MG63 (cell line): ENCODE results near the gene GPR142. TPM values are rescaled to one million over a fixed set of nuclear protein-coding genes. Genes with fewer than 3 reads are reported as not detected.

Experiments
- DNase-seq: peaks from one replicate; pipeline ENCODE4 v3.0.0-alpha.2; 2020
- H3K27me3 ChIP-seq: fragments of 250-450 bp; sonication (Bioruptor Pico); 2 replicates; pipeline ENCODE4 v1.5.1; 2020; ENCODE audit warnings: mild to moderate bottlenecking, moderate library complexity
- H3K36me3 ChIP-seq: fragments of 250-450 bp; sonication (Bioruptor Pico); 2 replicates; pipeline ENCODE4 v1.5.1; 2020; ENCODE audit warnings: mild to moderate bottlenecking, moderate library complexity
- H3K4me3 ChIP-seq: fragments of 250-450 bp; sonication (Bioruptor Pico); 2 replicates; pipeline ENCODE4 v1.5.1; 2020; ENCODE audit warnings: mild to moderate bottlenecking, moderate library complexity
- H3K9me3 ChIP-seq: fragments of 250-450 bp; sonication (Bioruptor Pico); 2 replicates; pipeline ENCODE4 v1.5.1; 2020; ENCODE audit warnings: mild to moderate bottlenecking, moderate library complexity
- total RNA-seq: library from RNA; depleted of rRNA; stranded (reverse); fragments of >200 nt; shearing (Covaris generic); gene quantifications from 2 replicates; pipeline ENCODE4 v1.2.3, GENCODE V29; 2014; ENCODE audit warnings: low replicate concordance

GPR142 gene
- total RNA-seq, 1 experiment from 2014 or later = not detected

DNA sequence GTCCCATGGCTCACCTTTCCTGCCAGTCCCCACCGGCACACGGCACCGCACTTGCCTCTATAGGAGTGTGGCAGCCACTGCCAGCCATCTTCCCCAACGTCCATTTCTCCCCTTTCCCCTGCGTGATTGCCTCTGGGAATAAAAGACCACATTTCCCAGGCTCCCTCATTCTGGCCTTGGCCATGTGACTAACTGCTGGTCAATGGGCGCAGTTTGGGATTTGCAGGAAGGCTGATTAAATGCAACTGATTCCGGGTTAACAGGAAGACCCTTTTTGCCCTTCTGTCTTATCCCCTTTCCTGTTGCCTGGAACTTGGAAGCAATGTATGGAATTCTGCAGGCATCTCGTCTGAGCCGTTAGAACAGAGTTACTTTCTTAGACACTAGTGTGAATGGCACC, 8.6 kb upstream of the GPR142 start:
- H3K9me3 ChIP-seq = no peaks in the 10 kb centered on the region
- H3K4me3 ChIP-seq = no peak overlapping the region
- DNase-seq = no peak
- H3K36me3 ChIP-seq = no peaks in the 10 kb centered on the region
- no peaks in the 10 kb centered on the region for H3K27me3 ChIP-seq

DNA sequence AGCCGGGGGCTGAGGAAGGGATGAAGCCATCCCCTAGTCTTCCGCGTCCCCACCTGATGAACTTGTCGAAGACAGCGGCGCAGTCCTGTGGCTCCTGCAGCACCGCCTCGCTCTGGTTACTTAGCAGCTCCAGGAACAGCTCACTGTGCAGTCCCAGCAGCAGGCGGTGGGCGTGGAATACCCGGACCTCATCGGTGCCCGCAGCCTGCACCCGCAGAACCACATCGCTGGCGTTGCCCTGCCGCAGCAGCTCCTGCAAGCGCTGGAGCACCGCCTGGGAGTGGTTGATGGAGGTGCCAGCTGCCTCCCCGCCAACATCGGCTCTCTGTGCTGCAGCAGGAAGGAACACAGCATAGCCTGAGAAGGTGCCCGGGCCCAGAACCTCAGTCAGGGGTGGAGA, 7.4 kb upstream of the GPR142 start:
- Histone ChIP-seq H3K4me3 (no peak overlapping the region), H3K27me3 (no peaks in the 10 kb centered on the region), H3K36me3 (no peaks in the 10 kb centered on the region), H3K9me3 (no peaks in the 10 kb centered on the region)
- no peak for DNase-seq

DNA sequence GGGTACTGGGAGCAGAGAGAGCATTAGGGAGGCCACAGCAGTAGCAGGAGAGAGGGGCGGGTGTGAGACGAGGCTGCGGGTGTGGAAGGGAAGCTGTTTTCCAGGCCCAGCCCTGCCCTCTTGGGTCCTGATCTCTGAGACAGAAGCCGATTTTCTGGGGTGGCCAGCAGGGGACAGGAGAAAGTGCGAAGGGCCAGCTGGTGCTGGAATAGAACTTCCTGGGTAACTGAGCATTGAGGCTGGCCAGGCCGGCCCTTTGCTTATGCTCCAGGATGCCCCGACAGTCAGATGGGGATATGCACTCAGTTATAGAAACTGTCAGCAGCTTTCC, 6.4 kb upstream of the GPR142 start:
- no peaks in the 10 kb centered on the region for H3K36me3 ChIP-seq
- no peak for DNase-seq
- no peak overlapping the region for H3K4me3 ChIP-seq
- no peaks in the 10 kb centered on the region for H3K27me3 ChIP-seq
- no peaks in the 10 kb centered on the region for H3K9me3 ChIP-seq

DNA sequence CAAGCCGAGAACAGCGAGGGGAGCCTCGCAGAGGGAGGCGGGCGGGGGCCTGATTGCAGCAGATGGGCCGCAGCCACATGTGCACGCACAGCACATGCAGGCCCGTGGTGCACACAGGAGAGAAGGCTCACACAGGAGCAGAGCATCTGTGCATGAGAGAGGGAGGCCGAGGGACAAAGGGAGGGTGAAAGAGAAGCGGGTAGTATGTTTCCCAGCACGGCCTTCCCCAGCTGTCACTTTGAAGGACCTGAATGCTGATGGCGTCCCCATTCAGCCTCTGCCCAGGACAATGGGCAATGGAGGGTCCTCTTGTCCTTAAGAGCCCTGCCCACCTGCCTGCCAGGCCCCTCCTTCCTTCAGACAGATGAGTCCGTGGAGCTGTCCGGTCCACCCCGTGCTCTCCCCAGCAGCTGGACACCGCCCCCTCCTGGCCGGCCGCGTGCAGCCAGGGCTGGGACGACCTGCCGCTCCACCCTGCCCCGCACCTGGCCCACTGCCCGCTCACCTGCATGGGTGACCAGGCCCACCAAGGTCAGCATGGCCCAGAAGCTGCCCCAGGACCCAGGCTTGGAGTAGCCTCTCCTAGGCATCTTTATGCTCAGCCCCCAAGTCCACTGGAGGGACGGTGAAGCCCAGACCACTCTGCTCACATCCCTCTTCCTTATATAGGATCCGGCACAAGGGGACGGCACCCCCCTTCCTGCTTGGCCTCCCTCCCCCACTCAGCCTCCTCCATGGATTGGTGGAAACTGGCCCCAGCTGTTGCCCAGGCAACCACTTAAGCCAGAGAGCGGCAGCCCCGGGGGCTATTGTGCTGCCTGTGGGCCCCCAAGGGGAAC, 5.9 kb upstream of the GPR142 start, which contains the start of gene BTBD17:
BTBD17 (minus strand) TSS at position 639 of the 839 bp plus-strand sequence; CDS start at position 590, 49 bp downstream.
- no peak for DNase-seq
- no peaks in the 10 kb centered on the region for H3K36me3 ChIP-seq
- no peaks in the 10 kb centered on the region for H3K9me3 ChIP-seq
- no peak within 1 kb of the TSS for H3K4me3 ChIP-seq
- H3K27me3 ChIP-seq = no peaks in the 10 kb centered on the region

DNA sequence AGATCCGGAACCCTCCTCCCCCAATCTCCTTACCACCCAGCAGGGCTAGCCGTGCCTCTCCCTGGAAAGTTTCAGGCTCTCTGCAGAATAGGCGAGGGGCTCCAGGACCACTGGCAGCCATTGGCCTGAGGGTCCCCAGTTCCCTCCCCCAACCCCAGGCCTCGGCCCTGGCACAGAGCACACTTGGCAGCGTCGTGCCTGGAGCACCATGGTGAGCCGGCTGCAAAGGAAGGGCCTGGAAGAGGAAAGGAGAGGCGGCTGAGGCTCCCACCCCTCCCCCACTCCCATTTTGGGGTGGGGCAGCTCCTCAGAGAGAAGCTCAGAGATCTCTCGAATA, 5.3 kb upstream of the GPR142 start:
- H3K36me3 ChIP-seq = no peaks in the 10 kb centered on the region
- H3K9me3 ChIP-seq = no peaks in the 10 kb centered on the region
- DNase-seq = no peak
- no peak overlapping the region for H3K4me3 ChIP-seq
- no peaks in the 10 kb centered on the region for H3K27me3 ChIP-seq

DNA sequence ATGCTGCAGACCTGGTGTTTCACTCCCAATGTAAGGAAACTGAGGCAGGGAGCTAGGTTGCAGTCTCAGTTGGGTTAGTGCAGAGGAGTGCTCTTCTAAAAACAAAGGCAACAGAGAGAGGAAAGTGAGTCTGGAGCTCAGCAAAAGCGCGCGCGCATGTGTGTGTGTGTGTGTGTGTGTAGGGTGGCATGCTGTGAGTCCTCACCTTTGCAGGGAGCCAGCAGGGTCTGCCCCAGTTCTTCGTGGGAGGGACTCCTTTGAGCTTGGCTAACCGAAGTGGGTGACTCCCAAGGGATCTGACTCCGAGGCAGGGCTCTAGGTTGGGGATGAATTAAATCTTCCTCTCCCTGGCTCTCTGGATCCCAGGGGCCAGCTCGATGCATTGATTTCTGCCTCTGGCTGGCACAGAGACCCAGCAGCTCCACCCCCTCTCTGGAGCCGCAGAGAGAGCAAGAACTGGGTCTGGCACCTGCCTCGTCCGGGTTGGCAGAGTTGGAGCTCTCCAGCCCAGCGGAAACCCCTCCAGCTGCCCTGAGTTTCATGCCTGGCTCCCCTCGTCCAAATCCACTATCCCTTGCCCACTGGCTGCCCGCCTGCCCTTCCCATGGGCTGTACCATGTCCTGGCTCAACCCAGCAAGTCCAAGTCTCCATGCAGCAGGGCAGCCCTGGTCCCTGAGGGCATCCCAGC, 4.4 kb upstream of the GPR142 start:
- Histone ChIP-seq H3K9me3 (no peaks in the 10 kb centered on the region), H3K36me3 (no peaks in the 10 kb centered on the region), H3K27me3 (no peaks in the 10 kb centered on the region), H3K4me3 (no peak overlapping the region)
- DNase-seq = peak; percentile 27

DNA sequence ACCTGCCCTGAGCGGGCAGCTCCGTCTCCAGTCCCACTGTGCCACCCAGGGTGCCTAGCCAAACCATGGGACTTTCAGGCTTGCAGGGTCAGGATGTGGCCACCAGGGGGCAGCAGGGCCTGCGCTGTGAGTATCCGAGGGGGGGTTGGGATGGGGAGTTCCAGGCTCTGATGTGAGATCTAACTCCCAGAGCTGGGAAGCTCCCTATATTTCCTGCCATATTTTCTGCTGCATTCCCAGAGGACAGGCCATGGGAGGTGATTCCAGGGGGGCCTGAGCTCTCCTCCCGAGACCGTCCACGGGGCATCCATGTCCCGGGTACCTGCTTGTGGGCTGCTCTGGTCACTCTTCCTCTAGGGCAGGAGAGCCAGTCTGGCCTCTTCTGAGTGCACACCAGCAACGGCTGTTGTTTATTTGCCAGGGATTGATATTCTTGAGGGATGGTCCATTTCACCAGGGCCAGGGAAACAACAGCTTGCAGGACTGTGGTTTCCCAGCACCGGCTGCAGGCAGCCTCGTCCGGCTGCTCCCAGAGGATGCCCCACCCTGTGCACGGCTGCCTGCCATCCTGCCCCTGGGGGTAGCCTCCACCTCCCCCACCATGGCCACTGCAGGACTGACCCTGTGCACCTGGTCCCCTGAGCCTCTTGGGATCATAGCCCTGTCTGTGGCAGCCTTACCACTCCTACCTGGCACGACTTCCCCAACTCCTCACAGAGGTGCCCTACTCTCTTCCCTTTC, 1.2 kb downstream of the GPR142 start:
- no peaks in the 10 kb centered on the region for H3K36me3 ChIP-seq
- H3K27me3 ChIP-seq = no peaks in the 10 kb centered on the region
- peak; percentile 63 for DNase-seq
- no peaks in the 10 kb centered on the region for H3K9me3 ChIP-seq
- no peak overlapping the region for H3K4me3 ChIP-seq

DNA sequence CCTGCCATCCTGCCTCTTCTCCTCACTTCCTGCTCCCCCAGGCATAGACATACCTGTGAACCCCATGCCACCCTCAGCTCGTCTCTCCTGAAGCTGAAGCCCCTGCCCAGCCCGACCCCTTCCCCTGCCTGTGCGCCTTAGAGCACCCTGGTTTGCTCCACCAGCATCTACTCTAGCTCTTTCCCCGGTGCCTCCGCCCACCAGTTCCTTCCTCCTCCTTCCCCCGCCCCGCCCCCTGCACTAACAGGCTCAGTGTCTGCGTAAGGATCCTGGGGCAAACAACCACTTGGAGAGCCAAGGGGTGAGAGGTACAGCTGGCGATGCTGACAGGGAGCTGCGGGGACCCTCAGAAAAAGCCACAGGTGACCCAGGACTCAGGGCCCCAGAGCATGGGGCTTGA, 1.9 kb downstream of the GPR142 start:
- Histone ChIP-seq H3K27me3 (no peaks in the 10 kb centered on the region), H3K4me3 (no peak overlapping the region), H3K9me3 (no peaks in the 10 kb centered on the region), H3K36me3 (no peaks in the 10 kb centered on the region)
- no peak for DNase-seq

DNA sequence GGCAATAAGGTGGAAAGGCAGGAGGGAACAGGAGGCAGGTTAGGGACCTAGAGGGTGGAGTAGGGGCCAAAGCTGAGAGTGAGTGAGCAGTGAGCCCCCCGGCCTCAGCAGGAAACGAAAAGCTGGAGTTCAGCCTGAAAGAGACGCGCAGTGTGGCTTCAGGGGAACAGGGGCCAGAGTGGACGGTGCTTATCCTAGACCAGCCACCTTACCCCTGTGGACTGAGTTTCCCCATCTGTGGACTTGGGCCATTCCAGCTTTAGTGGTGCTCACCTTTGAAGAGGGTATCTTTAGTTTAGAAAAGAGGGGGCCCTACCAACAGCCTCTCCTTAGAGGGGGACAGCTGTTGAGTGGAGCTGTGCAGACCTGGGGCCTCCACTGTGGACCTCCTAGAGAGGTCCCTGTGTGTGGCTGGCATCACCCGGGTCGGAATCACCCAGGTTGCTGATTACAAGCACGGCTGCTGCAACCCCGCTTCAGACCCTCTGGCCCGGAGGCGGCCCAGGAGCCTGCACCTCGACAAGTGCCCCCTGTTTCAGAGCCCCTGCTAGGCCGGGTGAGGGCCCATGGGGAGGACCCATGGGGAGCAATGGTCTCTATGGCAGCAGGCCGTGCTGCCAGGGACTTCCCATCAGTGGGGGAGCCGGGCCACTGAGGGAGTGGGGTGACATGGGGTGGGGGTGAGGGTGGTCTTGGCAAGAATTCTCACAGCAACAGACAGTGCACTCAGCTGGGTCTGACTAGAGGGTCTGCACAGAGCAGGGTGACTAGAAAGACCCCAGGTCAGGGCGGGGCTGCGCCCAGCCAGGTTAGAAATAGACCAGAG, 2.6 kb downstream of the GPR142 start:
- H3K27me3 ChIP-seq = no peaks in the 10 kb centered on the region
- no peak overlapping the region for H3K4me3 ChIP-seq
- no peaks in the 10 kb centered on the region for H3K9me3 ChIP-seq
- H3K36me3 ChIP-seq = no peaks in the 10 kb centered on the region
- DNase-seq = no peak

DNA sequence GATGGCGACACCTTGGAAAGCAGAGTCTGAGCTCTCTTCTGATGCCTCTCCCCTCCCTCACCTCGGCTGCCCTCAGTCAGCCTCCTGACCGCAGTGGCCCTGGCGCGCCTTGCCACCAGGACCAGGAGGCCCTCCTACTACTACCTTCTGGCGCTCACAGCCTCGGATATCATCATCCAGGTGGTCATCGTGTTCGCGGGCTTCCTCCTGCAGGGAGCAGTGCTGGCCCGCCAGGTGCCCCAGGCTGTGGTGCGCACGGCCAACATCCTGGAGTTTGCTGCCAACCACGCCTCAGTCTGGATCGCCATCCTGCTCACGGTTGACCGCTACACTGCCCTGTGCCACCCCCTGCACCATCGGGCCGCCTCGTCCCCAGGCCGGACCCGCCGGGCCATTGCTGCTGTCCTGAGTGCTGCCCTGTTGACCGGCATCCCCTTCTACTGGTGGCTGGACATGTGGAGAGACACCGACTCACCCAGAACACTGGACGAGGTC, 4.4 kb downstream of the GPR142 start:
- DNase-seq = no peak
- H3K4me3 ChIP-seq = no peak overlapping the region
- no peaks in the 10 kb centered on the region for H3K27me3 ChIP-seq
- no peaks in the 10 kb centered on the region for H3K36me3 ChIP-seq
- no peaks in the 10 kb centered on the region for H3K9me3 ChIP-seq

DNA sequence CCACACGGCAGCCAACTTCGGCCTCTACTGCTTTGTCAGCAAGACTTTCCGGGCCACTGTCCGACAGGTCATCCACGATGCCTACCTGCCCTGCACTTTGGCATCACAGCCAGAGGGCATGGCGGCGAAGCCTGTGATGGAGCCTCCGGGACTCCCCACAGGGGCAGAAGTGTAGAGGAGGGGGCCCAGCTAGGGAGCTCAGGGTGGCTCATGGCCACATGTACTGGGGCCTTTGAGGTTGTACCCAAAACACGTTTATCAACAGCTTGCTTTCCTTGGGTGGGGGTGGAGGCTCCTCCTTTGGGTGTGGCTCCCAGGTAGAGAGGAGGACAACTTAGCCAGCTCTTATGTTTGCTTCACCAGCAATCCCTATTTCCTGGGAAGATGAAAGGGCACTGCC, 5.1 kb downstream of the GPR142 start:
- Histone ChIP-seq H3K27me3 (no peaks in the 10 kb centered on the region), H3K4me3 (no peak overlapping the region), H3K36me3 (no peaks in the 10 kb centered on the region), H3K9me3 (no peaks in the 10 kb centered on the region)
- DNase-seq = no peak

DNA sequence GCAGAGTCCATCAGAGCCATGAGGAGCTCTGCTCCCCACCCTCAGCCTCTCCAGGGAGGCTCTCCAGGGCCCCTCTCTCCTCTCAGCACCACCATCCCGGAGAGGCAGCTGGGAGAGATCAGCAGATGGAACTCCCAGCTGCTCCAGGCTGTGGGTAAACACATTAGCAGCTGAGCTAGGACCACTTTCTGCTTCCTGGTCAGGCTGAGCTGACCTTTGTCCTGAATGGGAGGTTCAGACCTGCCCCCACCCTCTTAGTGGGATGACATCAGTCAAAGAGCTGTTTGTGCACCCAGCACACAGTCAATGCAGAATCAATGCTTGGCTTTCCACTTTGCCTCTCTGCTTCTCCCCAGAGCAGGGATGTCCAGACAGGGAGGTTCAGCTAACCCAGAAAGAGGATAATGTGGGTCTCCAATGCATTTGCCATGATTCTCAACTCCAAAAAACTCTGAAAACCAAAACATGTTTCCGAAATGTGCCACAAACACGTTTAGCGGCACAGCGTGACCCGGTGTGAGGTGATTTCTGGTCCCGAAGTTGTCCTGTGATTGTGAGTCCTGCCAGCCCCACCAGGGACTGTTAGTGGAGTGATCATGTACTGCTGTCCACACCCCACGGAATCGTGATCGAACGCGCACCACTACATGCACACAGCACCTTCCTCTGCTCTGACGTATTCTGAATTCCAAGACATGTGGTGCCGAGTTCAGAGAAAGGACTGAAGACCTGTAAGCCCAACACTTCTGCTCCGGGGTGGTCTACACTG, 6.7 kb downstream of the GPR142 start:
- no peak for DNase-seq
- H3K9me3 ChIP-seq = no peaks in the 10 kb centered on the region
- H3K4me3 ChIP-seq = no peak overlapping the region
- no peaks in the 10 kb centered on the region for H3K27me3 ChIP-seq
- H3K36me3 ChIP-seq = no peaks in the 10 kb centered on the region

DNA sequence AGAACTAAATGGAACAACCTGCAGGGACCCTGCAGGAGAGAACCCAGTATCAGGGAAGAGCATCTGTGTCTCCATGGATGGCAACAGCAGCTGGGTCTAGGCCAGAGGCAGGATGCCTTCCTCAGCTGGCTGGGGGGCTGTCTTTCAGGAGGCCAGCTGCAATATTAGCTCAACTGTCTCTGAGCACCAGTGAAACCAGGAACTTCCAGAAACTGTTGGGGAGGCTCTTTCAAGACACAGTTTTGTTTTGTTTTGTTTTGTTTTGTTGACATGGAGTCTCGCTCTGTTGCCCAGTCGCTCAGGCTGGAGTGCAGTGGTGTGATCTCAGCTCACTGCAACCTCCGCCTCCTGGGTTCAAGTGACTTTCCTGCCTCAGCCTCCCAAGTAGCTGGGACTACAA, 7.6 kb downstream of the GPR142 start:
- Histone ChIP-seq H3K4me3 (no peak overlapping the region), H3K36me3 (no peaks in the 10 kb centered on the region), H3K27me3 (no peaks in the 10 kb centered on the region), H3K9me3 (no peaks in the 10 kb centered on the region)
- no peak for DNase-seq

DNA sequence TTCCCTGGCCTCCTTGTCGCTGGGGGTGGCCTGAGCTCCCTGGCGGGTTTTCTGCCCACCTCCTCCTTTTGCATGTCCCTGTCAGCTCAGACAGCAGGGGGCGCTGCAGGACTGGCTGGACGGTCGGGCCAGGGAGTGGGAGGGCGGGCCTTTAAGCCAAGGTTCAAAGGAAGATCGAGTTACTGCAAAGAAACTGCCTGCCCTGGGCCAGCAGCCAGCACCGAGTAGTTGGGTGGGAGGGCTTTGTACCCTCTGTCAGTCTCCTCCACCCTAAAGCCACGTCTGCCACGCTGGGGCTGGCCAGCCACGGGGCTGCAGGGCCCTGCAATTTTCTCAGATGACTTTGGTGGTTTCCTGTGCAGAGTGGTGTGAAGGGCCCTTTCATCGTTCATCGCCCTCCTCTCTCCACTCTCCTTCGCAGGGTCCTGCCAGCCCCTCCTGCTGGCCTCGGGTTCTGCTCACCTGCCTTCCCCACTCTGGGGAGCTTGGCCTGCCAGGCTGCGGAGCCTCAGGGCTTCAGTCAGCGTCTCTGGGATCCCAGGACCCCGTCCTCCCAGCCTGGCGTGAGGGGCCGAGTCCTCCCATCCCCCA, 12.3 kb downstream of the GPR142 start:
- H3K4me3 ChIP-seq = no peak overlapping the region
- no peaks in the 10 kb centered on the region for H3K9me3 ChIP-seq
- H3K27me3 ChIP-seq = no peaks in the 10 kb centered on the region
- peak; percentile 84 for DNase-seq
- H3K36me3 ChIP-seq = no peaks in the 10 kb centered on the region

DNA sequence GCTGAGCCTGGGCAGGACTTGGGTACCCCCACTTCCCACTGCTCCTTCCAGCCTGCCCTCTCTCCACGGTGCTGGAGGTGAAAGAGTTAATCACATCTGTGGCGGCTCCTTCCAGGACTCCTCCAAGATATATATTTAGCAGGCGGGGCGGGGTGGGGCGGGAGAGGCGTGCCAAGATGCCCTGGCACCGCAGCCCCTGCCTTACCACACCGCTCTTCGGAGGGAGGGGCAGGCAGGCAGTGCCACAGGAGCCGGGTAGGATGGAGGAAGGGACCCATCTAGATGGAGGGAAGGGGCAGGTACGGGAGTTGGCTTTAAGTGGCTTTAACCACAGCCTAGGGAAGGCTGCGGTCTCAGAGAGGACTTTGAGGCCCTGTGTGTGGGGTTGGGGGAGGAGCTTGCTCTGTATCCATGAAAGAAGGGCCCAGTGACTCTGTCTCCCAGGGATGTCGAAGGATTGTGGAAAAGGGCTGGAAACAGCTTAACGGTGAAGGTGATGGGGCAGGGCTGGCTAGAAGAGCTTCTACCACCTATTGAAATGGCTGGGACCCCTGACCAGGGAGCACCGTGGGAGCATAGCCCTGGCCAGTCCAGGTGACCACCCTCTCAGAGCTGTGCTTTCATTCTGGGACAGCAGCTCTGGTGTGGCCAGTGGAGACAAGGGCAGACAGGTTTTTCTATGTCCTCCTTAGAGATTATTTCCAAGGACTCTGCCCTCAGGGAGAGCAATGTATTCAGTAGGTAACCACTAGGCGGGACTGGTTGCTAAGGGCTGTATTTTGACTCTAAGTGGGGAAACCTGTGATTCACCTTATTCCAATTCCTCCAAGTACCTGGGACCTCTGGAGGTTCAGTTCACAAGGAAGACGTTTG, 13.0 kb downstream of the GPR142 start:
- no peaks in the 10 kb centered on the region for H3K9me3 ChIP-seq
- H3K36me3 ChIP-seq = no peaks in the 10 kb centered on the region
- no peaks in the 10 kb centered on the region for H3K27me3 ChIP-seq
- H3K4me3 ChIP-seq = no peak overlapping the region
- no peak for DNase-seq
